Neutrophil (primary cell): Measurements from ENCODE around the gene ST3GAL5.

Experiments
- H3K27ac ChIP-seq: fragments of 200-600 bp; sonication (generic); 2 replicates; pipeline ENCODE4 v1.5.1; 2016; ENCODE audit warnings: mild to moderate bottlenecking, moderate library complexity
- H3K27me3 ChIP-seq: fragments of 200-600 bp; sonication (generic); 2 replicates; pipeline ENCODE4 v1.6.0; 2016; ENCODE audit warnings: mild to moderate bottlenecking
- H3K36me3 ChIP-seq: fragments of 200-600 bp; sonication (generic); 2 replicates; pipeline ENCODE4 v1.5.1; 2017
- H3K4me1 ChIP-seq, 2 experiments: fragments of 200-600 bp in 1 of 2; sonication (generic) in 1 of 2; 1 replicate in 1 of 2; 2 replicates in 1 of 2; pipeline versions ENCODE4 v1.5.1 to v1.6.1; 2013 to 2016; ENCODE audit warnings: low read depth in 1 of 2, low read length in 1 of 2, mild to moderate bottlenecking in 1 of 2, moderate library complexity in 1 of 2; ENCODE audit not compliant: control insufficient read depth in 1 of 2, insufficient read depth in 1 of 2
- H3K4me3 ChIP-seq, 2 experiments: fragments of 200-600 bp in 1 of 2; sonication (generic) in 1 of 2; 1 replicate in 1 of 2; 2 replicates in 1 of 2; pipeline ENCODE4 v1.5.1; 2013 to 2016; ENCODE audit warnings: low read depth in 1 of 2, low read length in 1 of 2, mild to moderate bottlenecking in 1 of 2, moderate library complexity in 1 of 2
- H3K9me3 ChIP-seq: fragments of 200-600 bp; sonication (generic); 2 replicates; pipeline ENCODE4 v1.5.1; 2016
- TF ChIP-seq, protein P1 (sequence below): fragments of 200-600 bp; sonication (generic); IDR thresholded peaks from 2 replicates; pipeline ENCODE4 v1.5.1; 2016; ENCODE audit warnings: antibody characterized with exemption

ST3GAL5 gene

DNA sequence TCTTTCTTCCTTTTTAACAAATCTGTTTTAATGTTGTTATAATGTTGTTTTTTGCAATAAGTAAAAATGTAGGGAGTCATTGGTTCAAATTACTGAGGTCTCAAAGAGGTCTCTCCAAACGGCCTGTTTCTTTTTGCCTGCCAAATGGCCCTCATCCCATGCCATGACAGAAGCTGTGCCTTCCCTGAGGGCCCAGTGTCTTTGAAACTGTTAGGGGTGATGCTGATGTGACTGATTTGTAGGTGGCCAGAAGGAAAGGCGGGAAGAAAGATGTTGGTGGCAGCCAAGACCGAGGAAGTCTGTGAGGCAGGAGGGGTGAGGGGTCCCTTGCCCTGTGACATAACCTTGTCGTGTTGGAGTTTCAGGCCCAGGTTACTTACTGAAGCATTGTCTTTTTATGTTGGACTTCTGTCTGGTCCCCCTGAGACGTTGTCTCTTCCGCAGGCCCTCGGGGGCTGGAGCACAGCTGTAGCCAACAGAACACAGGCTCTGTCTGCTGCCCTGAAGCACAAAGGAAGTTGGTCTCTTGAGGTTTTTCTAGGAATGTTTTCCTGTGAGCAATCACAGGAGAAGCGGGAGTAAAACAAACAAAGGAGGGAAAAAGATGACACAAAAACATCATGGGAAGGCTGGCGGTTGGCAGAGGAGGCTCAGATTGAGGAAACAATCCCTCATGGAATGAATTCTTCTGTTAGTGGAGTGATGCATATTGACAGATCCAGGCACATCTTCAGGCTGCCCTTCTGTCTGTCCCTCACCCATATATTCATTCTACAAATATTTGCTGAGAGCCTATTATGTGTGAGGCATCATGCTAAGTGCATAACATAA, 4.9 kb upstream of the ST3GAL5 start:
- Histone ChIP-seq H3K9me3 (no peaks in the 10 kb centered on the region), H3K27me3 (peaks cover 39% of the 10 kb centered on the region), H3K4me3 (no peak overlapping the region), H3K27ac (no peak overlapping the region), H3K4me1 (peaks cover 9 to 11% of the 10 kb centered on the region in 2 experiments), H3K36me3 (no peaks in the 10 kb centered on the region)
- TF ChIP-seq, protein P1, sequence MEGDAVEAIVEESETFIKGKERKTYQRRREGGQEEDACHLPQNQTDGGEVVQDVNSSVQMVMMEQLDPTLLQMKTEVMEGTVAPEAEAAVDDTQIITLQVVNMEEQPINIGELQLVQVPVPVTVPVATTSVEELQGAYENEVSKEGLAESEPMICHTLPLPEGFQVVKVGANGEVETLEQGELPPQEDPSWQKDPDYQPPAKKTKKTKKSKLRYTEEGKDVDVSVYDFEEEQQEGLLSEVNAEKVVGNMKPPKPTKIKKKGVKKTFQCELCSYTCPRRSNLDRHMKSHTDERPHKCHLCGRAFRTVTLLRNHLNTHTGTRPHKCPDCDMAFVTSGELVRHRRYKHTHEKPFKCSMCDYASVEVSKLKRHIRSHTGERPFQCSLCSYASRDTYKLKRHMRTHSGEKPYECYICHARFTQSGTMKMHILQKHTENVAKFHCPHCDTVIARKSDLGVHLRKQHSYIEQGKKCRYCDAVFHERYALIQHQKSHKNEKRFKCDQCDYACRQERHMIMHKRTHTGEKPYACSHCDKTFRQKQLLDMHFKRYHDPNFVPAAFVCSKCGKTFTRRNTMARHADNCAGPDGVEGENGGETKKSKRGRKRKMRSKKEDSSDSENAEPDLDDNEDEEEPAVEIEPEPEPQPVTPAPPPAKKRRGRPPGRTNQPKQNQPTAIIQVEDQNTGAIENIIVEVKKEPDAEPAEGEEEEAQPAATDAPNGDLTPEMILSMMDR, result no peak

DNA sequence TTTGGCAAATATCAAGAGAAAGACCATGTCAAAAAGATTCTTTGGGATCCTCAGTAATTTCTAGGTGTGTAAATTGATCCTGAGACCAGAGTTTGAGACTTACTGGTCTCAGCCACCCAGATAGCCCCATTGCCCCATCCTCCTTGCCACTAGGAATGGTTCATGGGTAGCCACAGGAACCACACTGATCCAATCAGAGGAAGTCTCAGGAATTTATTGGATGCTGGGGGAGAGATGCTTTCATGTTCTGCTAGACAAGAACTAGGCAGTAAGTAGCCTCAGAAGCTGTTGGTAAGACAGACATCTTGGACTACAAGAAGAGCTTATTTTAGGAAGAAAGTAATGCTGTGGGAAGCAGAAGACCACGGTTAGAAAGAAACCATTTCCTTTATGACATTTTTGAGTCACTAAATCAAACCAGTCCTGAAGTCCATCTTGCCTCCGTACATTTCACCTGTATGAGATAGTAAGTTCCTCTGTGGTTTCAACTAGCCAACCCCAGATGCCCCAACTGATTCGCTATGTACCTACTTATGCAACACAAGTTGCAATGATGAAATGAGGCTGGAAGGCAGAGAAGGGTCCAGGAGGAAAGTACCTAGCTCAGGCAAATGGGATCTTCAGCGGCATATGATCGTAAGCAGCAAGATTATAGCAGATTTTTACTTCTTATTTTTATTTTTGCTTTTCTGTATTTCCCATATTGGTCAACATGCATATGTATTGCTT, 3.6 kb upstream of the ST3GAL5 start:
- H3K4me1 ChIP-seq, result peaks cover 19 to 23% of the 10 kb centered on the region in 2 experiments
- H3K27me3 ChIP-seq, result peaks cover 51% of the 10 kb centered on the region
- H3K9me3 ChIP-seq, result no peaks in the 10 kb centered on the region
- H3K27ac ChIP-seq, result no peak overlapping the region
- H3K36me3 ChIP-seq, result no peaks in the 10 kb centered on the region
- TF ChIP-seq, protein P1, result no peak
- H3K4me3 ChIP-seq, result no peak overlapping the region

- H3K36me3 ChIP-seq, result no peaks in the 10 kb centered on the region
- H3K4me3 ChIP-seq, result no peak overlapping the region
- H3K4me1 ChIP-seq, result peaks cover 19 to 23% of the 10 kb centered on the region in 2 experiments
Observed at GRCh38 chr2:85890522-85891176, 1.9 kb upstream of the ST3GAL5 start.

DNA sequence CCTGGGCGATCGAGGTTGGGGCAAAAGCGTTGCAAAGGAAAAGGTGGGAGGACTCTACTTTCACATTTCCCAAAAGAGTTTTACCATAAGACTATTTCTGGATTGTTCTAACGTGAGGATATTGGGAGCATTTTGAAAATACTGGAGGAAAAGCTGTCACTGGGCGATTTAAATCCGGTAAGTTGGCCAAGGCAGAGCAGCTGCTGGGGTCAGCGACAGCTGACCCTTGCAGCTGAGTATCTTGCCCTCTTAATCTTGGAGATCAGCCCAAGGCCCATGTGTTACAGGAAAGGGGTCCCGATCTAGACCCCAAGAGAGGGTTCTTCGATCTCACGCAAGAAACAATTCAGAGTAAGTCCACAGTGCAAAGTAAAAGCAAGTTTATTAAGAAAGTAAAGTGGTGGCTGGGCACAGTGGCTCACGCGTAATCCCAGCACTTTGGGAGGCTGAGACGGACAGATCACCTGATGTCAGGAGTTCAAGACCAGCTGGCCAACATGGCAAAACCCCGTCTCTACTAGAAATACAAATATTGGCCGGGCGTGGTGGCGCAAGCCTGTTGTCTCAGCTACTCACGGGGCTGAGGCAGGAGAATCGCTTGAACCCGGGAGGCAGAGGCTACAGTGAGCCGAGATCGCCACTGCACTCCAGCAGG, 964 bp upstream of the ST3GAL5 start:
- H3K36me3 ChIP-seq, result no peaks in the 10 kb centered on the region
- no peaks in the 10 kb centered on the region for H3K9me3 ChIP-seq
- peaks cover 69% of the 10 kb centered on the region for H3K27me3 ChIP-seq
- peaks cover 22 to 29% of the 10 kb centered on the region in 2 experiments for H3K4me1 ChIP-seq
- H3K27ac ChIP-seq, result peak overlapping the region; percentile 22
- H3K4me3 ChIP-seq, result peak overlapping the region; percentile 74 to 91
- TF ChIP-seq, protein P1, result no peak

More at GRCh38 chr2:85890522-85891176, 1.9 kb upstream of the ST3GAL5 start:
- Histone ChIP-seq H3K9me3 (no peaks in the 10 kb centered on the region), H3K27ac (no peak overlapping the region), H3K27me3 (peaks cover 69% of the 10 kb centered on the region)
- TF ChIP-seq, protein P1, result no peak

DNA sequence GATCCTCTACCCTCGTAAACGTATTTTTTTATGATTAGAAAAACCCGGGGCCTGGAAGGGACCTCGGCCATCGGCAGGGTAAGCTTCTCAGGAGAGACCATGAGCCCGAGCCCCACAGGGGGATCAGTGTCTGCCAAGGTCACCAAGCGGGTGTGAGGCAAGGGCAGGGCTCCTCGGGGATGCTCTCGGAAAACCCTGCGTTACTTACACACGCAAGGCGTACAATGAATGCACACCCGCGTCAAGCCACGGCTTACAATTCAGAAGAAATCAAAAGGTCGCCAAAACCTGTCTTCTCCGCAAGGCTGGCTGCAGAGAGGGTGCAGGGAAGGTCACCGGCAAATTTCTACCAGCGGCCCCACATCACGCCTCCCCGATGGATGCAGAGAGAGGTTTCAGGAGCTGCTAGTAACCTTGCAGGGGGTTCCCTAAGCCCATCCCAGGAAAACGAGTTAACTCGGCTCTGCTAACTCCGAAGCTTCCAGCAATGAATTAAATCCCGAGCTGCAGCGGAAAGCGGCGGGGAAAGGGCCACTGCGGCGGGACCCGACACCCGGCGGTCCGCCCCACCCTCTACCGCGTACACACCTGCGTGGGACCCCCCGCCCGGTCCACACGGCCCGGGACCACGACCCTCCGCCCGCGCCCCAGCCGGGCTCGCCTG, 638 bp downstream of the ST3GAL5 start:
- H3K9me3 ChIP-seq, result no peaks in the 10 kb centered on the region
- peak overlapping the region; percentile 74 to 91 for H3K4me3 ChIP-seq
- no peak overlapping the region for H3K27ac ChIP-seq
- peaks cover 22 to 29% of the 10 kb centered on the region in 2 experiments for H3K4me1 ChIP-seq
- TF ChIP-seq, protein P1, result no peak
- no peaks in the 10 kb centered on the region for H3K36me3 ChIP-seq
- H3K27me3 ChIP-seq, result peaks cover 69% of the 10 kb centered on the region
